HG02852 (cell line): ENCODE data around the gene OCSTAMP.

Experiments
- ATAC-seq: cut with Tn5 transposase; IDR thresholded peaks from one replicate; pipeline ENCODE4 v1.9.1; 2021; ENCODE audit warnings: mild to moderate bottlenecking, moderate library complexity; ENCODE audit not compliant: unreplicated experiment

OCSTAMP gene

GRCh38 chr20:46520976-46521579, 29.4 kb downstream of the OCSTAMP start:
- no peak for ATAC-seq

GRCh38 chr20:46520540-46520939, 29.9 kb downstream of the OCSTAMP start:
- ATAC-seq, result no peak

- ATAC-seq, result no peak
Observed at GRCh38 chr20:46519471-46520068, 30.9 kb downstream of the OCSTAMP start.

GRCh38 chr20:46512943-46513844, 37.3 kb downstream of the OCSTAMP start, which contains the start of gene ZNF334:
ZNF334 (minus strand) TSS chr20:46513559; CDS start chr20:46512102, 1,457 bp downstream.
- peak; percentile 66 for ATAC-seq

- ATAC-seq, result no peak
Observed at GRCh38 chr20:46509523-46509922, 40.9 kb downstream of the OCSTAMP start.

- ATAC-seq, result no peak
Observed at GRCh38 chr20:46507760-46508407, 42.6 kb downstream of the OCSTAMP start.

- no peak for ATAC-seq
Observed at GRCh38 chr20:46505506-46505905, 44.9 kb downstream of the OCSTAMP start.

- ATAC-seq, result no peak
Observed at GRCh38 chr20:46501961-46502360, 48.5 kb downstream of the OCSTAMP start.

GRCh38 chr20:46501337-46501942, 49.0 kb downstream of the OCSTAMP start:
- no peak for ATAC-seq

- ATAC-seq, result no peak
Observed at GRCh38 chr20:46494077-46494476, 56.4 kb downstream of the OCSTAMP start.

GRCh38 chr20:46491354-46491753, 59.1 kb downstream of the OCSTAMP start:
- no peak for ATAC-seq
